ENCODE data around the gene OAS2.
"Not testable (repeated sequence)": the region's sequence is repeated elsewhere in the genome, so short reads cannot be mapped to it uniquely, and the experiment has no call there.

OAS2 gene

GRCh38 chr12:112987561-112987960 is 9.2 kb downstream of the OAS2 start:
- DNase-seq: no peak

GRCh38 chr12:112988224-112988623 is 9.9 kb downstream of the OAS2 start:
- no peak for DNase-seq

- DNase-seq: not testable (repeated sequence)
Measured at GRCh38 chr12:112988823-112989385, 10.6 kb downstream of the OAS2 start.

- no peak for DNase-seq
Measured at GRCh38 chr12:112989806-112990205, 11.5 kb downstream of the OAS2 start.

- DNase-seq: peak; percentile 31
Measured at GRCh38 chr12:112992541-112993398, 14.5 kb downstream of the OAS2 start.

GRCh38 chr12:112995008-112995407 is 16.7 kb downstream of the OAS2 start:
- DNase-seq: no peak

- DNase-seq: no peak
Measured at GRCh38 chr12:112996501-112996900, 18.2 kb downstream of the OAS2 start.

GRCh38 chr12:112997506-112997905 is 19.2 kb downstream of the OAS2 start:
- DNase-seq: no peak

- no peak for DNase-seq
Measured at GRCh38 chr12:112998987-112999767, 20.9 kb downstream of the OAS2 start.

GRCh38 chr12:113000433-113000832 is 22.1 kb downstream of the OAS2 start:
- DNase-seq: no peak

GRCh38 chr12:113002155-113002554 is 23.8 kb downstream of the OAS2 start:
- no peak for DNase-seq

- no peak for DNase-seq
Measured at GRCh38 chr12:113002676-113003075, 24.4 kb downstream of the OAS2 start.

GRCh38 chr12:113003636-113004035 is 25.3 kb downstream of the OAS2 start:
- DNase-seq: no peak

- no peak for DNase-seq
Measured at GRCh38 chr12:113005762-113006161, 27.4 kb downstream of the OAS2 start.

GRCh38 chr12:113006206-113006605 is 27.9 kb downstream of the OAS2 start:
- no peak for DNase-seq

GRCh38 chr12:113006641-113007040 is 28.3 kb downstream of the OAS2 start:
- no peak for DNase-seq

- no peak for DNase-seq
Measured at GRCh38 chr12:113007166-113007565, 28.8 kb downstream of the OAS2 start.

- no peak for DNase-seq
Measured at GRCh38 chr12:113010701-113011100, 32.4 kb downstream of the OAS2 start.

- no peak for DNase-seq
Measured at GRCh38 chr12:113014565-113014964, 36.2 kb downstream of the OAS2 start.

GRCh38 chr12:113016796-113017195 is 38.5 kb downstream of the OAS2 start:
- DNase-seq: no peak

- DNase-seq: no peak
Measured at GRCh38 chr12:113019025-113019424, 40.7 kb downstream of the OAS2 start.

GRCh38 chr12:113021500-113021899 is 43.2 kb downstream of the OAS2 start:
- no peak for DNase-seq

- no peak for DNase-seq
Measured at GRCh38 chr12:113022563-113023297, 44.4 kb downstream of the OAS2 start.

Measured in NK-92 treated with Interleukin-12 subunit alpha and Interleukin-12 subunit beta, amount 100 ng/mL, for 24 hours (cell line).